ENCODE results near the gene CDIPT. TPM values are rescaled to one million over a fixed set of nuclear protein-coding genes. Genes with fewer than 3 reads are reported as not detected.

CDIPT gene
- total RNA-seq, 4 donors from 2014 or later, result 79.3 to 122 (median 99.3) TPM

GRCh38 chr16:29864205-29864604 is 1.2 kb upstream of the CDIPT start:
- no peak overlapping the region for H3K27ac ChIP-seq
- no peak overlapping the region for H3K4me3 ChIP-seq (replicated peaks in 1 of 3)
- 71 to 80% methylated on average over 7 of the region's 9 CpGs for WGBS, 2 donors
- H3K36me3 ChIP-seq, result peaks cover 16 to 20% of the 10 kb centered on the region in 2 donors
- TF ChIP-seq CTCF (IDR thresholded peaks at IDR 0.05) (no peak), POLR2A (IDR thresholded peaks at IDR 0.05) (no peak)
- DNase-seq, result no peak
- H3K27me3 ChIP-seq, result no peaks in the 10 kb centered on the region
- peaks cover 13% of the 10 kb centered on the region in 2 donors for H3K4me1 ChIP-seq
- no peaks in the 10 kb centered on the region for H3K9me3 ChIP-seq
- intact Hi-C loops (cut with DNase I), result no loop called here

GRCh38 chr16:29863669-29863984 is 601 bp upstream of the CDIPT start:
- Histone ChIP-seq H3K27me3 (no peaks in the 10 kb centered on the region), H3K4me1 (peaks cover 13% of the 10 kb centered on the region in 2 donors), H3K36me3 (peaks cover 21 to 26% of the 10 kb centered on the region in 2 donors), H3K27ac (peak overlapping the region in 1 of 3 donors; percentile 97), H3K9me3 (no peaks in the 10 kb centered on the region), H3K4me3 (replicated peaks in 1 of 3) (peak overlapping the region in 1 of 3 donors; percentile 100)
- 32 to 38% methylated on average over 16 of the region's 16 CpGs for WGBS, 2 donors
- no peak for DNase-seq
- intact Hi-C loops (cut with DNase I), result no loop called here
- no peak for TF ChIP-seq CTCF (IDR thresholded peaks at IDR 0.05)
- TF ChIP-seq POLR2A (IDR thresholded peaks at IDR 0.05), result no peak

GRCh38 chr16:29862383-29862883 is 593 bp downstream of the CDIPT start:
- Histone ChIP-seq H3K27me3 (no peaks in the 10 kb centered on the region), H3K9me3 (no peaks in the 10 kb centered on the region), H3K4me3 (replicated peaks in 1 of 3) (peak overlapping the region; percentile 84 to 100 (median 92)), H3K27ac (peak overlapping the region; percentile 92 to 97 (median 93)), H3K4me1 (peaks cover 13% of the 10 kb centered on the region in 2 donors), H3K36me3 (peaks cover 21 to 27% of the 10 kb centered on the region in 2 donors)
- peak; percentile 49 to 54 for DNase-seq
- intact Hi-C loops (cut with DNase I), result no loop called here
- TF ChIP-seq POLR2A (IDR thresholded peaks at IDR 0.05) (no peak), CTCF (IDR thresholded peaks at IDR 0.05) (no peak)
- WGBS, 2 donors, result 2 to 3% methylated on average over 23 of the region's 27 CpGs

- peaks cover 13% of the 10 kb centered on the region in 2 donors for H3K4me1 ChIP-seq
- DNase-seq, result no peak
- 82 to 89% methylated on average over 9 of the region's 9 CpGs for WGBS, 2 donors
- no peak overlapping the region for H3K4me3 ChIP-seq (replicated peaks in 1 of 3)
- H3K27me3 ChIP-seq, result no peaks in the 10 kb centered on the region
- TF ChIP-seq CTCF (IDR thresholded peaks at IDR 0.05), result no peak
- H3K27ac ChIP-seq, result no peak overlapping the region
- no peaks in the 10 kb centered on the region for H3K9me3 ChIP-seq
- intact Hi-C loops (cut with DNase I), result no loop called here
- H3K36me3 ChIP-seq, result peaks cover 21 to 27% of the 10 kb centered on the region in 2 donors
Observed at GRCh38 chr16:29860218-29860617, 2.8 kb downstream of the CDIPT start.

GRCh38 chr16:29858974-29859373 is 4.1 kb downstream of the CDIPT start:
- TF ChIP-seq POLR2A (IDR thresholded peaks at IDR 0.05) (no peak), CTCF (IDR thresholded peaks at IDR 0.05) (no peak)
- WGBS, 2 donors, result 100% methylated on average over 3 of the region's 19 CpGs; no CpG with 5 or more reads in 1 of the 2 donors
- Histone ChIP-seq H3K4me1 (peaks cover 13% of the 10 kb centered on the region in 2 donors), H3K36me3 (peaks cover 21 to 27% of the 10 kb centered on the region in 2 donors), H3K27me3 (no peaks in the 10 kb centered on the region), H3K4me3 (replicated peaks in 1 of 3) (no peak overlapping the region), H3K27ac (no peak overlapping the region), H3K9me3 (no peaks in the 10 kb centered on the region)
- no peak for DNase-seq
- intact Hi-C loops (cut with DNase I), result no loop called here
